Prostate gland (tissue), 2 donors: ENCODE data around the gene IMMP2L. TPM values are rescaled to one million over a fixed set of nuclear protein-coding genes. Genes with fewer than 3 reads are reported as not detected.

Experiments used
- DNase-seq: peaks from one replicate; pipeline ENCODE4 v3.0.0-alpha.2; 2019; ENCODE audit warnings: low spot score
- H3K27ac ChIP-seq, 2 donors: fragments of 200-600 bp; sonication (generic); 2 replicates each; pipeline ENCODE4 v1.5.1; 2017 to 2019
- H3K27me3 ChIP-seq: fragments of 200-600 bp; sonication (generic); replicated peaks from 2 replicates; pipeline ENCODE4 v1.5.1; 2019; ENCODE audit not compliant: insufficient read depth
- H3K36me3 ChIP-seq, 2 donors: fragments of 200-600 bp; sonication (generic); 1 replicate in 1 of 2; 2 replicates in 1 of 2; pipeline versions ENCODE4 v1.5.1 to v1.8.1; 2017 to 2019
- H3K4me1 ChIP-seq: fragments of 200-600 bp; sonication (generic); replicated peaks from 2 replicates; pipeline ENCODE4 v1.5.1; 2019
- H3K4me3 ChIP-seq, 2 donors: fragments of 200-600 bp; sonication (generic); 2 replicates each; pipeline ENCODE4 v1.5.1; 2017 to 2019
- H3K9me3 ChIP-seq: fragments of 200-600 bp; sonication (generic); 2 replicates; pipeline ENCODE4 v1.5.1; 2017
- CTCF ChIP-seq, 4 experiments: fragments of 200-600 bp in 2 of 4; fragments of 450-650 bp in 2 of 4; sonication (generic) in 2 of 4; IDR thresholded peaks; 1 replicate in 3 of 4; 2 replicates in 1 of 4; pipeline ENCODE4 v1.5.1; 2016 to 2019; ENCODE audit warnings: antibody characterized with exemption in 4 of 4, mild to moderate bottlenecking in 2 of 4, moderate library complexity in 2 of 4
- POLR2A ChIP-seq: fragments of 450-650 bp; IDR thresholded peaks from one replicate; pipeline ENCODE4 v1.6.1; 2016; ENCODE audit warnings: antibody characterized with exemption, mild to moderate bottlenecking
- POLR2AphosphoS5 ChIP-seq: sonication (generic); formaldehyde crosslinking; IDR thresholded peaks from one replicate; pipeline ENCODE4 v1.6.1; 2017; ENCODE audit warnings: antibody characterized with exemption
- WGBS: methylation state at CpG from one replicate; pipeline ENCODE4 v1.1.5; 2018; 5-methylcytosine and 5-hydroxymethylcytosine counted together
- intact Hi-C: fragments of 100-400 bp; cut with DNase I; formaldehyde crosslinking; loops from one replicate; pipeline ENCODE4 v1.14.2; 2022
- total RNA-seq, 2 donors: library from RNA; depleted of rRNA; stranded (reverse); fragments of >200 nt; gene quantifications; one replicate each; pipeline ENCODE4 v1.1.0, GENCODE V29; 2016

The IMMP2L gene
- total RNA-seq, 2 donors from 2014 or later, result 16.9 to 20.4 TPM

GRCh38 chr7:111089822-111090426, 472.4 kb downstream of the IMMP2L start:
- 61% methylated on average over 1 of the region's 1 CpG for WGBS
- Histone ChIP-seq H3K27ac (no peak overlapping the region), H3K27me3 (no peaks in the 10 kb centered on the region), H3K4me3 (no peak overlapping the region), H3K4me1 (no peaks in the 10 kb centered on the region), H3K9me3 (no peaks in the 10 kb centered on the region), H3K36me3 (no peaks in the 10 kb centered on the region)
- intact Hi-C loops, result loop anchor here (10.0 kb wide), 2 partner anchors 645 to 1245 kb away; no protein-coding TSS in a partner anchor
- no peak for DNase-seq
- TF ChIP-seq CTCF (IDR thresholded peaks at IDR 0.05), result peak; percentile 31 to 66 (median 64)
- no peak for TF ChIP-seq POLR2AphosphoS5

- WGBS, result 94% methylated on average over 1 of the region's 1 CpG
- intact Hi-C loops, result no loop called here
Observed at GRCh38 chr7:111088328-111088727, 474.0 kb downstream of the IMMP2L start.

GRCh38 chr7:111086532-111086931, 475.8 kb downstream of the IMMP2L start:
- TF ChIP-seq CTCF (IDR thresholded peaks at IDR 0.05) (no peak), POLR2A (no peak), POLR2AphosphoS5 (no peak)
- intact Hi-C loops, result no loop called here
- no peak for DNase-seq
- no peak overlapping the region for H3K4me3 ChIP-seq
- no peaks in the 10 kb centered on the region for H3K36me3 ChIP-seq
- no peaks in the 10 kb centered on the region for H3K4me1 ChIP-seq
- WGBS, result 77% methylated on average over 2 of the region's 2 CpGs
- no peaks in the 10 kb centered on the region for H3K9me3 ChIP-seq
- no peaks in the 10 kb centered on the region for H3K27me3 ChIP-seq
- H3K27ac ChIP-seq, result no peak overlapping the region

More at GRCh38 chr7:111088328-111088727, 474.0 kb downstream of the IMMP2L start:
- DNase-seq, result no peak
- no peak overlapping the region for H3K4me3 ChIP-seq
- TF ChIP-seq POLR2AphosphoS5 (no peak), CTCF (IDR thresholded peaks at IDR 0.05) (no peak), POLR2A (no peak)
- H3K4me1 ChIP-seq, result no peaks in the 10 kb centered on the region
- H3K36me3 ChIP-seq, result no peaks in the 10 kb centered on the region
- H3K27me3 ChIP-seq, result no peaks in the 10 kb centered on the region
- H3K9me3 ChIP-seq, result no peaks in the 10 kb centered on the region
- H3K27ac ChIP-seq, result no peak overlapping the region

GRCh38 chr7:111085356-111085755, 476.9 kb downstream of the IMMP2L start:
- no peaks in the 10 kb centered on the region for H3K36me3 ChIP-seq
- no peaks in the 10 kb centered on the region for H3K27me3 ChIP-seq
- 98% methylated on average over 3 of the region's 3 CpGs for WGBS
- H3K4me1 ChIP-seq, result no peaks in the 10 kb centered on the region
- H3K27ac ChIP-seq, result no peak overlapping the region
- H3K9me3 ChIP-seq, result no peaks in the 10 kb centered on the region
- DNase-seq, result no peak
- TF ChIP-seq POLR2AphosphoS5, result no peak
- no peak for TF ChIP-seq POLR2A
- no peak for TF ChIP-seq CTCF (IDR thresholded peaks at IDR 0.05)
- intact Hi-C loops, result no loop called here
- H3K4me3 ChIP-seq, result no peak overlapping the region

GRCh38 chr7:111083413-111083812, 478.9 kb downstream of the IMMP2L start:
- Histone ChIP-seq H3K36me3 (no peaks in the 10 kb centered on the region), H3K27me3 (no peaks in the 10 kb centered on the region), H3K4me3 (no peak overlapping the region), H3K4me1 (no peaks in the 10 kb centered on the region), H3K9me3 (no peaks in the 10 kb centered on the region), H3K27ac (no peak overlapping the region)
- intact Hi-C loops, result no loop called here
- no peak for DNase-seq
- no peak for TF ChIP-seq POLR2AphosphoS5
- no peak for TF ChIP-seq CTCF (IDR thresholded peaks at IDR 0.05)
- no peak for TF ChIP-seq POLR2A
- 67% methylated on average over 5 of the region's 5 CpGs for WGBS
